ENCODE data around the gene DEDD. TPM values are rescaled to one million over a fixed set of nuclear protein-coding genes. Genes with fewer than 3 reads are reported as not detected.

DEDD gene
- total RNA-seq, 1 experiment from 2014 or later: 39.2 TPM

DNA sequence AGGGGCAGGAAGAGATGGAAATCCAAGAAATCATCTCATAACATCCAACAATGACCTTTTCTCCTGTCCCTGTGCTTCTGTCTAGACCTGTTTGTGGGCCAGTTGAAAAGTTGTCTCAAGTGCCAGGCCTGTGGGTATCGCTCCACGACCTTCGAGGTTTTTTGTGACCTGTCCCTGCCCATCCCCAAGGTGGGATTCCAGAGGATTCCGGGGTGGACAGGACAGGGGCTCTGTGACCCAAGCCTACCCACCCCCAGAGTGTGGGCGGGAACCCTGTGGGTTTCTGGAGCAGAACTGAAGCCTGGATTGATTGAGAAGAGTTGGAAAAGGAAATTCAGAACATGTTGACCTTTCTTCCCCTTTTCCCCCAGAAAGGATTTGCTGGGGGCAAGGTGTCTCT, 31.3 kb upstream of the DEDD start:
- Histone ChIP-seq H3K4me1 (ENCODE audit: insufficient read depth, low read length) (peaks cover 34% of the 10 kb centered on the region), H3K36me3 (ENCODE audit: low read depth, low read length) (peaks cover 4% of the 10 kb centered on the region; the same call in 1 of the 2 replicates), H4K20me1 (ENCODE audit: low read length) (no peaks in the 10 kb centered on the region), H3K9me3 (ENCODE audit: low read length) (no peaks in the 10 kb centered on the region), H3K9me2 (replicated peaks; ENCODE audit: low read length) (no peaks in the 10 kb centered on the region), H3K27me3 (ENCODE audit: low read length) (no peaks in the 10 kb centered on the region), H3K79me2 (ENCODE audit: low read length) (peaks cover 23% of the 10 kb centered on the region), H2AFZ (ENCODE audit: low read length) (no peak overlapping the region), H3K27ac (ENCODE audit: low read length) (no peak overlapping the region), H3K4me3 (ENCODE audit: low read length) (no peak overlapping the region), H3F3A (ENCODE audit: low read length, unreplicated experiment) (peaks cover 10% of the 10 kb centered on the region), H3K9ac (ENCODE audit: low read length) (no peak overlapping the region), H3K4me2 (ENCODE audit: low read length) (no peak overlapping the region)
- BruUV-seq (replicated peaks): no TSS peak
- intact Hi-C loops (cut with micrococcal nuclease): no loop called here
- no peak for TF ChIP-seq EZH2 (IDR thresholded peaks at IDR 0.05; ENCODE audit: low read length, unreplicated experiment)
- TF ChIP-seq EZH2phosphoT487 (IDR thresholded peaks at IDR 0.05; ENCODE audit: borderline replicate concordance, low read length): no peak
- TF ChIP-seq, protein P1, sequence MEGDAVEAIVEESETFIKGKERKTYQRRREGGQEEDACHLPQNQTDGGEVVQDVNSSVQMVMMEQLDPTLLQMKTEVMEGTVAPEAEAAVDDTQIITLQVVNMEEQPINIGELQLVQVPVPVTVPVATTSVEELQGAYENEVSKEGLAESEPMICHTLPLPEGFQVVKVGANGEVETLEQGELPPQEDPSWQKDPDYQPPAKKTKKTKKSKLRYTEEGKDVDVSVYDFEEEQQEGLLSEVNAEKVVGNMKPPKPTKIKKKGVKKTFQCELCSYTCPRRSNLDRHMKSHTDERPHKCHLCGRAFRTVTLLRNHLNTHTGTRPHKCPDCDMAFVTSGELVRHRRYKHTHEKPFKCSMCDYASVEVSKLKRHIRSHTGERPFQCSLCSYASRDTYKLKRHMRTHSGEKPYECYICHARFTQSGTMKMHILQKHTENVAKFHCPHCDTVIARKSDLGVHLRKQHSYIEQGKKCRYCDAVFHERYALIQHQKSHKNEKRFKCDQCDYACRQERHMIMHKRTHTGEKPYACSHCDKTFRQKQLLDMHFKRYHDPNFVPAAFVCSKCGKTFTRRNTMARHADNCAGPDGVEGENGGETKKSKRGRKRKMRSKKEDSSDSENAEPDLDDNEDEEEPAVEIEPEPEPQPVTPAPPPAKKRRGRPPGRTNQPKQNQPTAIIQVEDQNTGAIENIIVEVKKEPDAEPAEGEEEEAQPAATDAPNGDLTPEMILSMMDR (conservative IDR thresholded peaks at IDR 0.05; ENCODE audit: low read depth, low read length): no peak
- ChIA-PET POLR2A (ENCODE audit: unreplicated experiment) (interaction anchor here (0.5 kb wide), 1 partner anchor 18 kb away, joined by 3 read pairs; no protein-coding TSS in a partner anchor), CTCF (no interaction called here)
- DNase-seq (no peak), ATAC-seq (no peak)

DNA sequence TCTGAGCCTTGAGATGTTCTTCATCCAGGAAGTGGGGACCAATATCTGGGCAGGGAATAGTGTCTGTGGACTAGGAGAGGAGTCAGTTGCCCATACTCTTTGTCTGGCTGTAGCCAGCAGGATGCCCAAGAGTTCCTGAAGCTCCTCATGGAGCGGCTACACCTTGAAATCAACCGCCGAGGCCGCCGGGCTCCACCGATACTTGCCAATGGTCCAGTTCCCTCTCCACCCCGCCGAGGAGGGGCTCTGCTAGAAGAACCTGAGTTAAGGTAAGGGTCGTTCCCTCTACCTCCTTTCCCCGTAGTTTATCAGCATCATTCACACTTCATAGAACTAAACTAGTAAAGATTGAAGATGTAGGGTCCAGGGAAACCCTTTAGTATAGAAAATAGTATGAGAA, 30.3 kb upstream of the DEDD start:
- Histone ChIP-seq H3K9me3 (ENCODE audit: low read length) (no peaks in the 10 kb centered on the region), H3F3A (ENCODE audit: low read length, unreplicated experiment) (peaks cover 10% of the 10 kb centered on the region), H3K4me2 (ENCODE audit: low read length) (no peak overlapping the region), H3K27ac (ENCODE audit: low read length) (no peak overlapping the region), H4K20me1 (ENCODE audit: low read length) (no peaks in the 10 kb centered on the region), H3K9ac (ENCODE audit: low read length) (no peak overlapping the region), H3K4me1 (ENCODE audit: insufficient read depth, low read length) (peaks cover 44% of the 10 kb centered on the region), H3K9me2 (replicated peaks; ENCODE audit: low read length) (no peaks in the 10 kb centered on the region), H3K27me3 (ENCODE audit: low read length) (no peaks in the 10 kb centered on the region), H3K79me2 (ENCODE audit: low read length) (peaks cover 23% of the 10 kb centered on the region), H2AFZ (ENCODE audit: low read length) (no peak overlapping the region), H3K4me3 (ENCODE audit: low read length) (no peak overlapping the region), H3K36me3 (ENCODE audit: low read depth, low read length) (peaks cover 4% of the 10 kb centered on the region; the same call in 1 of the 2 replicates)
- POLR2A ChIA-PET (ENCODE audit: unreplicated experiment): no interaction called here
- intact Hi-C loops (cut with micrococcal nuclease): no loop called here
- CTCF ChIA-PET: no interaction called here
- TF ChIP-seq EZH2 (IDR thresholded peaks at IDR 0.05; ENCODE audit: low read length, unreplicated experiment): no peak
- TF ChIP-seq EZH2phosphoT487 (IDR thresholded peaks at IDR 0.05; ENCODE audit: borderline replicate concordance, low read length): no peak
- TF ChIP-seq, protein P1 (conservative IDR thresholded peaks at IDR 0.05; ENCODE audit: low read depth, low read length): no peak
- BruUV-seq (replicated peaks): no TSS peak
- DNase-seq (no peak), ATAC-seq (no peak)

DNA sequence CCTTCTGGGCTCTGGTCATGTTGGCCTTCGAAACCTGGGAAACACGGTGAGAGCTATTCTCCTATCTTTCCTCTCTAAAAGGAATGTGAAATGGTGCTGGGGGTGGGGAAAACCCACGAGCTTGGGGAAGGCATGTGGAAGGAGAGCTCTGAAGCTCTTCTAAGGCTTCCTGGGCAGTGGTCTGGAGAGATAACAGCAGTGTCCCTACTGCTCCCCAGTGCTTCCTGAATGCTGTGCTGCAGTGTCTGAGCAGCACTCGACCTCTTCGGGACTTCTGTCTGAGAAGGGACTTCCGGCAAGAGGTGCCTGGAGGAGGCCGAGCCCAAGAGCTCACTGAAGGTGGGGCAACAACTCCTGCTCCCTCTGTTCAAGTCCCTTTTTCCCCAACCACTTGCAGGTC, 29.6 kb upstream of the DEDD start:
- ChIA-PET POLR2A (ENCODE audit: unreplicated experiment) (interaction anchor here (0.5 kb wide), 1 partner anchor 220 kb away, joined by 3 read pairs; no protein-coding TSS in a partner anchor), CTCF (no interaction called here)
- Histone ChIP-seq H3F3A (ENCODE audit: low read length, unreplicated experiment) (peaks cover 10% of the 10 kb centered on the region), H3K9me2 (replicated peaks; ENCODE audit: low read length) (no peaks in the 10 kb centered on the region), H3K27ac (ENCODE audit: low read length) (no peak overlapping the region), H3K36me3 (ENCODE audit: low read depth, low read length) (peaks cover 11% of the 10 kb centered on the region; the same call in 1 of the 2 replicates), H3K27me3 (ENCODE audit: low read length) (no peaks in the 10 kb centered on the region), H2AFZ (ENCODE audit: low read length) (no peak overlapping the region), H3K4me2 (ENCODE audit: low read length) (no peak overlapping the region), H3K4me1 (ENCODE audit: insufficient read depth, low read length) (peaks cover 44% of the 10 kb centered on the region), H4K20me1 (ENCODE audit: low read length) (no peaks in the 10 kb centered on the region), H3K79me2 (ENCODE audit: low read length) (peaks cover 23% of the 10 kb centered on the region), H3K9ac (ENCODE audit: low read length) (no peak overlapping the region), H3K9me3 (ENCODE audit: low read length) (no peaks in the 10 kb centered on the region), H3K4me3 (ENCODE audit: low read length) (no peak overlapping the region)
- no TSS peak for BruUV-seq (replicated peaks)
- no peak for ATAC-seq
- TF ChIP-seq EZH2phosphoT487 (IDR thresholded peaks at IDR 0.05; ENCODE audit: borderline replicate concordance, low read length) (no peak), EZH2 (IDR thresholded peaks at IDR 0.05; ENCODE audit: low read length, unreplicated experiment) (no peak)
- TF ChIP-seq, protein P1 (conservative IDR thresholded peaks at IDR 0.05; ENCODE audit: low read depth, low read length): no peak
- DNase-seq: no peak
- intact Hi-C loops (cut with micrococcal nuclease): no loop called here

Data from PC-3 (cell line).